Measurements from ENCODE around the gene IMPG2. TPM values are rescaled to one million over a fixed set of nuclear protein-coding genes. Genes with fewer than 3 reads are reported as not detected.

The IMPG2 gene
- polyA plus RNA-seq, 1 donor (not counting 4 experiments of a cell fraction or from before 2014, with no cell fraction given): 0.16 TPM

GRCh38 chr3:101351829-101352228, 31.5 kb upstream of the IMPG2 start:
- DNase-seq (ENCODE audit: low read depth, low spot score) (no peak), FAIRE-seq (no peak)
- Histone ChIP-seq H3K36me3 (ENCODE audit: control insufficient read depth in 2 of 2, extremely low read depth in 1 of 2, insufficient read depth in 2 of 2, low read length in 2 of 2) (no peaks in the 10 kb centered on the region), H3K27ac (ENCODE audit: control insufficient read depth, insufficient read depth, low read length) (no peak overlapping the region), H3K4me2 (ENCODE audit: control insufficient read depth, extremely low read depth, insufficient read depth, low read depth, low read length) (no peak overlapping the region), H2AFZ (ENCODE audit: control insufficient read depth, low read length) (no peak overlapping the region), H4K20me1 (ENCODE audit: control insufficient read depth, extremely low read depth, insufficient read depth, low read length) (no peaks in the 10 kb centered on the region), H3K9ac (ENCODE audit: control insufficient read depth, extremely low read depth, insufficient read depth, low read length) (no peak overlapping the region), H3K79me2 (ENCODE audit: control insufficient read depth, insufficient read depth, low read length) (no peaks in the 10 kb centered on the region), H3K4me1 (ENCODE audit: control insufficient read depth, extremely low read depth, insufficient read depth, low read length) (no peaks in the 10 kb centered on the region), H3K27me3 (ENCODE audit: control insufficient read depth, extremely low read depth, insufficient read depth, low read length) (no peaks in the 10 kb centered on the region), H3K4me3 (ENCODE audit: control insufficient read depth in 2 of 3, extremely low read depth in 1 of 3, insufficient read depth in 2 of 3, low read depth in 1 of 3, low read length in 3 of 3) (no peak overlapping the region), H3K9me3 (ENCODE audit: control insufficient read depth, low read depth, low read length) (no peaks in the 10 kb centered on the region), H3K9me1 (ENCODE audit: control insufficient read depth, extremely low read depth, insufficient read depth, low read length) (no peaks in the 10 kb centered on the region)
- TF ChIP-seq EZH2 (IDR thresholded peaks at IDR 0.05; ENCODE audit: low read length) (no peak), CTCF (optimal IDR thresholded peaks at IDR 0.05 in 1 of 3, IDR thresholded peaks at IDR 0.05 in 1 of 3, conservative IDR thresholded peaks at IDR 0.05 in 1 of 3; ENCODE audit: extremely low read depth in 1 of 3, insufficient read depth in 2 of 3, low read length in 3 of 3) (no peak)
- dilution Hi-C loops (cut with MboI; ENCODE audit: extremely low pct_ligation_motif_present, low sequenced_read_pairs): no loop called here

GRCh38 chr3:101340591-101340990, 20.2 kb upstream of the IMPG2 start:
- TF ChIP-seq CTCF (optimal IDR thresholded peaks at IDR 0.05 in 1 of 3, IDR thresholded peaks at IDR 0.05 in 1 of 3, conservative IDR thresholded peaks at IDR 0.05 in 1 of 3; ENCODE audit: extremely low read depth in 1 of 3, insufficient read depth in 2 of 3, low read length in 3 of 3) (no peak), EZH2 (IDR thresholded peaks at IDR 0.05; ENCODE audit: low read length) (no peak)
- Histone ChIP-seq H3K36me3 (ENCODE audit: control insufficient read depth in 2 of 2, extremely low read depth in 1 of 2, insufficient read depth in 2 of 2, low read length in 2 of 2) (no peaks in the 10 kb centered on the region), H3K4me1 (ENCODE audit: control insufficient read depth, extremely low read depth, insufficient read depth, low read length) (no peaks in the 10 kb centered on the region), H3K27ac (ENCODE audit: control insufficient read depth, insufficient read depth, low read length) (no peak overlapping the region), H4K20me1 (ENCODE audit: control insufficient read depth, extremely low read depth, insufficient read depth, low read length) (no peaks in the 10 kb centered on the region), H3K4me3 (ENCODE audit: control insufficient read depth in 2 of 3, extremely low read depth in 1 of 3, insufficient read depth in 2 of 3, low read depth in 1 of 3, low read length in 3 of 3) (no peak overlapping the region), H3K79me2 (ENCODE audit: control insufficient read depth, insufficient read depth, low read length) (no peaks in the 10 kb centered on the region), H3K9me3 (ENCODE audit: control insufficient read depth, low read depth, low read length) (no peaks in the 10 kb centered on the region), H2AFZ (ENCODE audit: control insufficient read depth, low read length) (no peak overlapping the region), H3K27me3 (ENCODE audit: control insufficient read depth, extremely low read depth, insufficient read depth, low read length) (no peaks in the 10 kb centered on the region), H3K9me1 (ENCODE audit: control insufficient read depth, extremely low read depth, insufficient read depth, low read length) (no peaks in the 10 kb centered on the region), H3K4me2 (ENCODE audit: control insufficient read depth, extremely low read depth, insufficient read depth, low read depth, low read length) (no peak overlapping the region), H3K9ac (ENCODE audit: control insufficient read depth, extremely low read depth, insufficient read depth, low read length) (no peak overlapping the region)
- dilution Hi-C loops (cut with MboI; ENCODE audit: extremely low pct_ligation_motif_present, low sequenced_read_pairs): no loop called here
- no peak for FAIRE-seq
- no peak for DNase-seq (ENCODE audit: low read depth, low spot score)
